ENCODE data around the gene FHOD3. TPM values are rescaled to one million over a fixed set of nuclear protein-coding genes. Genes with fewer than 3 reads are reported as not detected.

Gene FHOD3
- total RNA-seq, 1 donor from 2014 or later = 5.9 TPM

DNA sequence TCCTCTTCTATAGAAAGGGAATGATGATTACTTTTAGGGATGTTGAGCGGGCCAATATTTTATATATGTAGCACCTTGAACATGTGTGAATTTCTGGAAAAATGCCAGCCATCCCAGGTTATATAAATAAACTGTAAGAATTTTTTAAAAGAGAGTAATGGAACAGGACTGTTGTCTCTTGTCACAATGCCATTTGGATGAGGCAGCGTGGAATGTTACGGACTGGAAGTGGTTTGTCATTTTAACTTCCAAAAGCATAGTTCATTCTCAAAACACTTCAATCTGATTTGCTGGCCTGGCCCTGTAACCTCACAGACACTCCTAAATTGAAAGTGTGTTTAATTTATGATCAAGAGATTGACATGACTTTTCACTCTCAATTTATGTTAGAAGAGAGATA lies 460.5 kb downstream of the FHOD3 start:
- no peak overlapping the region for H3K27ac Mint-ChIP-seq (ENCODE audit: unreplicated experiment)
- no peak for FAIRE-seq
- Histone ChIP-seq H3K4me1 (ENCODE audit: insufficient read depth, low read length) (peaks cover 13% of the 10 kb centered on the region), H3K9ac (ENCODE audit: low read length) (no peak overlapping the region), H3K36me3 (ENCODE audit: insufficient read depth, low read length) (no peaks in the 10 kb centered on the region), H3K4me2 (ENCODE audit: low read length) (no peak overlapping the region), H3K4me3 (ENCODE audit: insufficient read depth, low read depth, low read length) (no peak overlapping the region), H3K9me3 (ENCODE audit: insufficient read depth, low read depth, low read length) (no peaks in the 10 kb centered on the region), H4K20me1 (ENCODE audit: insufficient read depth, low read length) (no peaks in the 10 kb centered on the region), H3K79me2 (ENCODE audit: insufficient read depth, low read length) (no peaks in the 10 kb centered on the region), H2AFZ (ENCODE audit: low read depth, low read length) (no peak overlapping the region), H3K27ac (ENCODE audit: low read depth, low read length) (no peak overlapping the region), H3K27me3 (ENCODE audit: insufficient read depth, low read length) (no peaks in the 10 kb centered on the region)
- peaks cover 4% of the 10 kb centered on the region for H3K36me3 Mint-ChIP-seq (ENCODE audit: low read depth, unreplicated experiment)
- H3K4me3 Mint-ChIP-seq (ENCODE audit: unreplicated experiment) = no peak overlapping the region
- no peaks in the 10 kb centered on the region for H3K9me3 Mint-ChIP-seq (ENCODE audit: unreplicated experiment)
- peak; percentile 35 for DNase-seq (ENCODE audit: low read depth)
- H3K4me1 Mint-ChIP-seq (ENCODE audit: low read depth, unreplicated experiment) = peaks cover 6% of the 10 kb centered on the region
- peaks cover 5% of the 10 kb centered on the region for H3K27me3 Mint-ChIP-seq (ENCODE audit: low read depth, unreplicated experiment)
- no peak for TF ChIP-seq CTCF (IDR thresholded peaks at IDR 0.05; ENCODE audit: insufficient read depth, low read depth, low read length)
- no peak for TF ChIP-seq EZH2 (IDR thresholded peaks at IDR 0.05; ENCODE audit: insufficient read depth, low read length)

GRCh38 chr18:36758623-36759022 lies 461.1 kb downstream of the FHOD3 start:
- H3K9ac ChIP-seq (ENCODE audit: low read length) = no peak overlapping the region
- H2AFZ ChIP-seq (ENCODE audit: low read depth, low read length) = no peak overlapping the region

More at GRCh38 chr18:36758623-36759022, 461.1 kb downstream of the FHOD3 start:
- Histone ChIP-seq H4K20me1 (ENCODE audit: insufficient read depth, low read length) (no peaks in the 10 kb centered on the region), H3K4me1 (ENCODE audit: insufficient read depth, low read length) (peaks cover 13% of the 10 kb centered on the region), H3K79me2 (ENCODE audit: insufficient read depth, low read length) (no peaks in the 10 kb centered on the region), H3K4me2 (ENCODE audit: low read length) (no peak overlapping the region), H3K27ac (ENCODE audit: low read depth, low read length) (no peak overlapping the region), H3K36me3 (ENCODE audit: insufficient read depth, low read length) (no peaks in the 10 kb centered on the region), H3K9me3 (ENCODE audit: insufficient read depth, low read depth, low read length) (no peaks in the 10 kb centered on the region), H3K4me3 (ENCODE audit: insufficient read depth, low read depth, low read length) (no peak overlapping the region), H3K27me3 (ENCODE audit: insufficient read depth, low read length) (no peaks in the 10 kb centered on the region)
- TF ChIP-seq EZH2 (IDR thresholded peaks at IDR 0.05; ENCODE audit: insufficient read depth, low read length) (no peak), CTCF (IDR thresholded peaks at IDR 0.05; ENCODE audit: insufficient read depth, low read depth, low read length) (no peak)
- H3K36me3 Mint-ChIP-seq (ENCODE audit: low read depth, unreplicated experiment) = peaks cover 4% of the 10 kb centered on the region
- peaks cover 6% of the 10 kb centered on the region for H3K4me1 Mint-ChIP-seq (ENCODE audit: low read depth, unreplicated experiment)
- peaks cover 5% of the 10 kb centered on the region for H3K27me3 Mint-ChIP-seq (ENCODE audit: low read depth, unreplicated experiment)
- no peak for DNase-seq (ENCODE audit: low read depth)
- H3K9me3 Mint-ChIP-seq (ENCODE audit: unreplicated experiment) = no peaks in the 10 kb centered on the region
- no peak for FAIRE-seq
- no peak overlapping the region for H3K4me3 Mint-ChIP-seq (ENCODE audit: unreplicated experiment)
- H3K27ac Mint-ChIP-seq (ENCODE audit: unreplicated experiment) = no peak overlapping the region
